Neural cell (in vitro differentiated cells): ENCODE data around the gene ICAM3. TPM values are rescaled to one million over a fixed set of nuclear protein-coding genes. Genes with fewer than 3 reads are reported as not detected.

Source experiments
- H2AFZ ChIP-seq: fragments of 200-600, 300-800 bp; sonication (generic), shearing (Covaris generic); 2 replicates; pipeline ENCODE4 v1.6.0; 2014; ENCODE audit warnings: low read depth, mild to moderate bottlenecking, antibody characterized with exemption, low read length, moderate library complexity
- H3F3A ChIP-seq: fragments of 200-600 bp; shearing (Covaris generic); 2 replicates; pipeline ENCODE4 v1.6.1; 2016; ENCODE audit warnings: mild to moderate bottlenecking, moderate library complexity, mixed read lengths, antibody characterized with exemption, low read length; ENCODE audit not compliant: insufficient read depth, poor library complexity, severe bottlenecking
- H3K27ac ChIP-seq: fragments of 200-600, 300-800 bp; sonication (generic), shearing (Covaris generic); 2 replicates; pipeline ENCODE4 v1.5.1; 2014; ENCODE audit warnings: mild to moderate bottlenecking, low read length, moderate library complexity
- H3K27me3 ChIP-seq: fragments of 300-800, 200-600 bp; sonication (generic), shearing (Covaris generic); 2 replicates; pipeline ENCODE4 v1.6.0; 2014; ENCODE audit warnings: mild to moderate bottlenecking, low read depth, low read length, moderate library complexity; ENCODE audit not compliant: insufficient read depth
- H3K36me3 ChIP-seq: fragments of 300-800, 200-600 bp; sonication (generic), shearing (Covaris generic); 2 replicates; pipeline ENCODE4 v1.5.1; 2014; ENCODE audit warnings: mild to moderate bottlenecking, antibody characterized with exemption, low read length, moderate library complexity; ENCODE audit not compliant: insufficient read depth
- H3K4me2 ChIP-seq: fragments of 300-800, 200-600 bp; sonication (generic), shearing (Covaris generic); 2 replicates; pipeline ENCODE4 v1.6.0; 2014; ENCODE audit warnings: mild to moderate bottlenecking, low read length
- H3K4me3 ChIP-seq: fragments of 300-800, 200-600 bp; sonication (generic), shearing (Covaris generic); 2 replicates; pipeline ENCODE4 v1.5.1; 2014; ENCODE audit warnings: mild to moderate bottlenecking, low read length, moderate library complexity
- H3K79me2 ChIP-seq: fragments of 200-600 bp; shearing (Covaris generic); replicated peaks from 2 replicates; pipeline ENCODE4 v1.6.0; 2014; ENCODE audit warnings: mild to moderate bottlenecking, low read length, moderate library complexity; ENCODE audit not compliant: insufficient read depth
- H3K9ac ChIP-seq: fragments of 300-800, 200-600 bp; sonication (generic), shearing (Covaris generic); 2 replicates; pipeline ENCODE4 v1.6.1; 2016; ENCODE audit warnings: mild to moderate bottlenecking, low read length, mixed read lengths
- H3K9me2 ChIP-seq: fragments of 200-600 bp; shearing (Covaris generic); 2 replicates; pipeline ENCODE4 v1.6.1; 2016; ENCODE audit warnings: mild to moderate bottlenecking, low read length, mixed read lengths; ENCODE audit not compliant: insufficient read depth
- H3K9me3 ChIP-seq: fragments of 200-600, 300-800 bp; sonication (generic), shearing (Covaris generic); 2 replicates; pipeline ENCODE4 v1.6.1; 2016; ENCODE audit warnings: mild to moderate bottlenecking, mixed run types, low read length, moderate library complexity, mixed read lengths
- H4K20me1 ChIP-seq: fragments of 200-600 bp; shearing (Covaris generic); 2 replicates; pipeline ENCODE4 v1.6.1; 2016; ENCODE audit warnings: mild to moderate bottlenecking, mixed run types; ENCODE audit not compliant: insufficient read depth
- EP300 ChIP-seq: fragments of 450-650 bp; conservative IDR thresholded peaks from 2 replicates; pipeline ENCODE4 v1.6.1; 2014; ENCODE audit warnings: antibody characterized with exemption, mild to moderate bottlenecking, moderate library complexity; ENCODE audit not compliant: poor library complexity, severe bottlenecking
- EZH2 ChIP-seq: fragments of 200-600, 300-800 bp; shearing (Covaris generic), sonication (generic); IDR thresholded peaks from 2 replicates; pipeline ENCODE4 v1.6.1; 2014; ENCODE audit warnings: antibody characterized with exemption, low read length, borderline replicate concordance, mild to moderate bottlenecking; ENCODE audit not compliant: insufficient read depth, poor library complexity, severe bottlenecking
- MXI1 ChIP-seq: fragments of 450-650 bp; conservative IDR thresholded peaks from 2 replicates; pipeline ENCODE4 v1.6.1; 2014; ENCODE audit warnings: antibody characterized with exemption, mild to moderate bottlenecking; ENCODE audit not compliant: poor library complexity, severe bottlenecking
- POLR2AphosphoS5 ChIP-seq: IDR thresholded peaks from 2 replicates; pipeline ENCODE4 v1.6.1; 2012
- RAD21 ChIP-seq: fragments of 450-650 bp; conservative IDR thresholded peaks from 2 replicates; pipeline ENCODE4 v1.6.1; 2014; ENCODE audit warnings: antibody characterized with exemption, mild to moderate bottlenecking, moderate library complexity
- SMC3 ChIP-seq: fragments of 450-650 bp; conservative IDR thresholded peaks from 2 replicates; pipeline ENCODE4 v1.6.1; 2014; ENCODE audit warnings: antibody characterized with exemption, mild to moderate bottlenecking, moderate library complexity; ENCODE audit not compliant: poor library complexity
- TAF1 ChIP-seq: IDR thresholded peaks from 2 replicates; pipeline ENCODE4 v1.6.1; 2012; ENCODE audit warnings: low read depth
- polyA plus RNA-seq: library from polyadenylated mRNA; depleted of rRNA; stranded (reverse); fragments of >200 nt; gene quantifications from 2 replicates; pipeline ENCODE4 v1.2.3, GENCODE V29; 2014
- TF ChIP-seq, protein P1 (sequence below): fragments of 450-650 bp; IDR thresholded peaks from 2 replicates; pipeline ENCODE4 v1.5.1; 2014; ENCODE audit warnings: antibody characterized with exemption, mild to moderate bottlenecking, moderate library complexity; ENCODE audit not compliant: poor library complexity, severe bottlenecking
- TF ChIP-seq, protein P2 (sequence below): IDR thresholded peaks from 2 replicates; pipeline ENCODE4 v1.6.1; 2012; ENCODE audit warnings: borderline replicate concordance

ICAM3 gene
- polyA plus RNA-seq, 1 donor from 2014 or later, result 0.53 TPM

DNA sequence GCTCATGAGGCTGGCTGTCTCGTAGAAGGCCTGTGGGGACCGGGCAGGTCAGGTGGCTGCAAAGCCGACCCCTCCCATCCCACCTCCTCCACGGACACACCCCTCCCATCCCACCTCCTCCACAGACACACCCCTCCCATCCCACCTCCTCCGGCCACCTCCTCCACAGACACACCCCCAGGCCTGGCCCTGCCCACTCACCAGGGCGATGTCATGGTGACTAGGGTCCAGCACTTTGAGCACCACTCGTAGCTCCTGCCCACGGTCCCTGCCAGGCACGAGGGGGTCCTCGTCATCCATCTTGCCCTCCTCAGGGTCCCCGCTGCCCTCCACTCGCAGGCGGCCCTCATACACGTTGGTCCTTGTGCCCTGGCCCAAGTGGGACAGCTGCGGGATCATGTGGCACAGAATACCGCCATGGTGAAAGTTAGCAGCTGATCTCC lies 22.2 kb upstream of the ICAM3 start:
- no peaks in the 10 kb centered on the region for H3K36me3 ChIP-seq
- no peak overlapping the region for H3K4me3 ChIP-seq
- no peaks in the 10 kb centered on the region for H4K20me1 ChIP-seq
- no peaks in the 10 kb centered on the region for H3K9me3 ChIP-seq
- H3K79me2 ChIP-seq, result no peaks in the 10 kb centered on the region
- no peak overlapping the region for H3K4me2 ChIP-seq
- no peak overlapping the region for H2AFZ ChIP-seq
- H3F3A ChIP-seq, result no peaks in the 10 kb centered on the region
- no peak overlapping the region for H3K9ac ChIP-seq
- no peaks in the 10 kb centered on the region for H3K9me2 ChIP-seq
- H3K27ac ChIP-seq, result no peak overlapping the region
- TF ChIP-seq, protein P1, sequence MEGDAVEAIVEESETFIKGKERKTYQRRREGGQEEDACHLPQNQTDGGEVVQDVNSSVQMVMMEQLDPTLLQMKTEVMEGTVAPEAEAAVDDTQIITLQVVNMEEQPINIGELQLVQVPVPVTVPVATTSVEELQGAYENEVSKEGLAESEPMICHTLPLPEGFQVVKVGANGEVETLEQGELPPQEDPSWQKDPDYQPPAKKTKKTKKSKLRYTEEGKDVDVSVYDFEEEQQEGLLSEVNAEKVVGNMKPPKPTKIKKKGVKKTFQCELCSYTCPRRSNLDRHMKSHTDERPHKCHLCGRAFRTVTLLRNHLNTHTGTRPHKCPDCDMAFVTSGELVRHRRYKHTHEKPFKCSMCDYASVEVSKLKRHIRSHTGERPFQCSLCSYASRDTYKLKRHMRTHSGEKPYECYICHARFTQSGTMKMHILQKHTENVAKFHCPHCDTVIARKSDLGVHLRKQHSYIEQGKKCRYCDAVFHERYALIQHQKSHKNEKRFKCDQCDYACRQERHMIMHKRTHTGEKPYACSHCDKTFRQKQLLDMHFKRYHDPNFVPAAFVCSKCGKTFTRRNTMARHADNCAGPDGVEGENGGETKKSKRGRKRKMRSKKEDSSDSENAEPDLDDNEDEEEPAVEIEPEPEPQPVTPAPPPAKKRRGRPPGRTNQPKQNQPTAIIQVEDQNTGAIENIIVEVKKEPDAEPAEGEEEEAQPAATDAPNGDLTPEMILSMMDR, result no peak
- TF ChIP-seq MXI1 (no peak), EZH2 (no peak), RAD21 (no peak), TAF1 (no peak), POLR2AphosphoS5 (no peak), SMC3 (no peak), EP300 (no peak)
- TF ChIP-seq, protein P2, sequence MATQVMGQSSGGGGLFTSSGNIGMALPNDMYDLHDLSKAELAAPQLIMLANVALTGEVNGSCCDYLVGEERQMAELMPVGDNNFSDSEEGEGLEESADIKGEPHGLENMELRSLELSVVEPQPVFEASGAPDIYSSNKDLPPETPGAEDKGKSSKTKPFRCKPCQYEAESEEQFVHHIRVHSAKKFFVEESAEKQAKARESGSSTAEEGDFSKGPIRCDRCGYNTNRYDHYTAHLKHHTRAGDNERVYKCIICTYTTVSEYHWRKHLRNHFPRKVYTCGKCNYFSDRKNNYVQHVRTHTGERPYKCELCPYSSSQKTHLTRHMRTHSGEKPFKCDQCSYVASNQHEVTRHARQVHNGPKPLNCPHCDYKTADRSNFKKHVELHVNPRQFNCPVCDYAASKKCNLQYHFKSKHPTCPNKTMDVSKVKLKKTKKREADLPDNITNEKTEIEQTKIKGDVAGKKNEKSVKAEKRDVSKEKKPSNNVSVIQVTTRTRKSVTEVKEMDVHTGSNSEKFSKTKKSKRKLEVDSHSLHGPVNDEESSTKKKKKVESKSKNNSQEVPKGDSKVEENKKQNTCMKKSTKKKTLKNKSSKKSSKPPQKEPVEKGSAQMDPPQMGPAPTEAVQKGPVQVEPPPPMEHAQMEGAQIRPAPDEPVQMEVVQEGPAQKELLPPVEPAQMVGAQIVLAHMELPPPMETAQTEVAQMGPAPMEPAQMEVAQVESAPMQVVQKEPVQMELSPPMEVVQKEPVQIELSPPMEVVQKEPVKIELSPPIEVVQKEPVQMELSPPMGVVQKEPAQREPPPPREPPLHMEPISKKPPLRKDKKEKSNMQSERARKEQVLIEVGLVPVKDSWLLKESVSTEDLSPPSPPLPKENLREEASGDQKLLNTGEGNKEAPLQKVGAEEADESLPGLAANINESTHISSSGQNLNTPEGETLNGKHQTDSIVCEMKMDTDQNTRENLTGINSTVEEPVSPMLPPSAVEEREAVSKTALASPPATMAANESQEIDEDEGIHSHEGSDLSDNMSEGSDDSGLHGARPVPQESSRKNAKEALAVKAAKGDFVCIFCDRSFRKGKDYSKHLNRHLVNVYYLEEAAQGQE, result no peak
- H3K27me3 ChIP-seq, result no peaks in the 10 kb centered on the region

DNA sequence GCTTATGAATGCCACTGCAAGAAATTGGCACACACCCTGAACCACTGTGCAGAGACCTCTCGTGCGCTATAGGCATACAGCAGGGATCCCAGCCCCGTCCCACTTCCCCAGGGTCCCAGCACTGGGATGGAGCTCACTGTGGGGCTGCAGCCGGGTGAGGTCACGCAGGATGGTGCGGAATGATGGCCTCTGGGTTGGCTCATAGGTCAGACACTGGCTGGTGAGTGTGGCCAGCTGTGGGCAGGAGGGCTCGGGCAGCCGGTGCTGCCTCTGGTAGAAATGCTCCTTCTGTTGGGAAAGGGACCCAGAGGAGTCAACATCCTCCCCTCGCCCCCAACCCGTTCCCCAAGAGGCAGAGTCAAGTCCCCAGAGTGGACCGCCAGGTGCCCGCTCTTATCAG lies 17.0 kb upstream of the ICAM3 start:
- Histone ChIP-seq H3K27ac (no peak overlapping the region), H3K9ac (no peak overlapping the region), H3K79me2 (no peaks in the 10 kb centered on the region), H3K9me3 (no peaks in the 10 kb centered on the region), H3K4me3 (no peak overlapping the region), H2AFZ (no peak overlapping the region), H3K4me2 (no peak overlapping the region), H3K36me3 (no peaks in the 10 kb centered on the region), H4K20me1 (no peaks in the 10 kb centered on the region), H3K27me3 (no peaks in the 10 kb centered on the region), H3K9me2 (no peaks in the 10 kb centered on the region), H3F3A (no peaks in the 10 kb centered on the region)
- TF ChIP-seq SMC3 (no peak), EP300 (no peak), MXI1 (no peak), POLR2AphosphoS5 (no peak), RAD21 (no peak), TAF1 (no peak), EZH2 (no peak)
- TF ChIP-seq, protein P1, result no peak
- TF ChIP-seq, protein P2, result no peak
